Esophagus muscularis mucosa (tissue), 4 donors: ENCODE data around the gene XPNPEP2. TPM values are rescaled to one million over a fixed set of nuclear protein-coding genes. Genes with fewer than 3 reads are reported as not detected.

ENCODE experiments used
- DNase-seq: peaks from one replicate; pipeline ENCODE4 v3.0.0-alpha.2; 2017; ENCODE audit errors: extremely low spot score
- H3K27ac ChIP-seq, 4 donors: fragments of 200-600 bp; sonication (generic); replicated peaks in 1 of 4; 1 replicate in 3 of 4; 2 replicates in 1 of 4; pipeline ENCODE4 v1.5.1; 2016 to 2019; ENCODE audit warnings: mild to moderate bottlenecking in 1 of 4
- H3K27me3 ChIP-seq, 4 donors: fragments of 200-600 bp; sonication (generic); one replicate each; pipeline versions ENCODE4 v1.5.1 to v1.6.0; 2016 to 2019
- H3K36me3 ChIP-seq, 4 donors: fragments of 200-600 bp; sonication (generic); one replicate each; pipeline ENCODE4 v1.5.1; 2016 to 2019
- H3K4me1 ChIP-seq, 4 donors: fragments of 200-600 bp; sonication (generic); one replicate each; pipeline ENCODE4 v1.5.1; 2016 to 2019
- H3K4me3 ChIP-seq, 4 donors: fragments of 200-600 bp; sonication (generic); 1 replicate in 2 of 4; 2 replicates in 2 of 4; pipeline ENCODE4 v1.5.1; 2016 to 2019; ENCODE audit warnings: mild to moderate bottlenecking in 4 of 4, moderate library complexity in 1 of 4
- H3K9me3 ChIP-seq, 4 donors: fragments of 200-600 bp; sonication (generic); 1 replicate in 3 of 4; 2 replicates in 1 of 4; pipeline ENCODE4 v1.5.1; 2016 to 2019
- CTCF ChIP-seq, 3 experiments: fragments of 200-600 bp in 2 of 3; fragments of 450-650 bp in 1 of 3; sonication (generic) in 2 of 3; IDR thresholded peaks; one replicate each; pipeline ENCODE4 v1.5.1; 2017 to 2019; ENCODE audit warnings: antibody characterized with exemption in 3 of 3, mild to moderate bottlenecking in 2 of 3, moderate library complexity in 1 of 3
- EP300 ChIP-seq: sonication (generic); formaldehyde crosslinking; IDR thresholded peaks from one replicate; pipeline ENCODE4 v1.6.1; 2017; ENCODE audit warnings: antibody characterized with exemption
- POLR2A ChIP-seq: fragments of 450-650 bp; IDR thresholded peaks from one replicate; pipeline ENCODE4 v1.6.1; 2017; ENCODE audit warnings: antibody characterized with exemption, moderate library complexity, mild to moderate bottlenecking, low read depth
- POLR2AphosphoS5 ChIP-seq, 2 donors: sonication (generic); formaldehyde crosslinking; IDR thresholded peaks; one replicate each; pipeline ENCODE4 v1.6.1; 2017; ENCODE audit warnings: antibody characterized with exemption in 2 of 2
- WGBS: methylation state at CpG from one replicate; pipeline ENCODE4 v1.1.5; 2018; 5-methylcytosine and 5-hydroxymethylcytosine counted together
- intact Hi-C: fragments of 100-400 bp; cut with DNase I; formaldehyde crosslinking; loops from one replicate; pipeline ENCODE4 v1.15.1; 2023
- total RNA-seq, 4 donors: library from RNA; depleted of rRNA; stranded (reverse); fragments of >200 nt; gene quantifications; one replicate each; pipeline versions ENCODE4 v1.1.0 to v1.2.1, GENCODE V29; 2016

Gene XPNPEP2
- total RNA-seq, 4 donors from 2014 or later = 3.3 to 14.4 (median 5.0) TPM

- Histone ChIP-seq H3K4me3 (no peak overlapping the region), H3K27ac (peak overlapping the region in 1 of 4 donors; percentile 44), H3K36me3 (no peaks in the 10 kb centered on the region), H3K4me1 (no peaks in the 10 kb centered on the region), H3K27me3 (no peaks in the 10 kb centered on the region), H3K9me3 (no peaks in the 10 kb centered on the region)
- intact Hi-C loops = no loop called here
- DNase-seq = no peak
- TF ChIP-seq CTCF (IDR thresholded peaks at IDR 0.05) = no peak
- TF ChIP-seq POLR2A = no peak
- 66% methylated on average over 9 of the region's 9 CpGs for WGBS
These were observed 21.4 kb downstream of the XPNPEP2 start for GRCh38 chrX:129760155-129760554.

DNA sequence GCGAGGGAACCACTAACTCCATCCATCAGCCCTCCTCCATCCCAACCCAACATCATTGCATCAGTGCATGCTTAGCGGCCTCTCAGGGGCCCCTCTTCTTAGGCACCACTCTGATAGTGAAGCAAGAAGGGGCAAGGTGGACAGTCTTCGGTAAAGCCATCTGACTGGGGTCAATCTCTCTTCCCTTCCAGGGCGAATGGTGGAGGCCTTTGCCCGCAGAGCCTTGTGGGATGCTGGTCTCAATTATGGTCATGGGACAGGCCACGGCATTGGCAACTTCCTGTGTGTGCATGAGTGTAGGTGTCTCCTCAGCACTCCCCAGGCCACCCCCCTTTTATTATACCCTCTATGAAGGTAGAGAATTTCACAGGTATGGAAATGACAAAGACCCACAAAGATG, 22.2 kb downstream of the XPNPEP2 start:
- intact Hi-C loops = no loop called here
- H3K9me3 ChIP-seq = no peaks in the 10 kb centered on the region
- WGBS = 88% methylated on average over 6 of the region's 6 CpGs

DNA sequence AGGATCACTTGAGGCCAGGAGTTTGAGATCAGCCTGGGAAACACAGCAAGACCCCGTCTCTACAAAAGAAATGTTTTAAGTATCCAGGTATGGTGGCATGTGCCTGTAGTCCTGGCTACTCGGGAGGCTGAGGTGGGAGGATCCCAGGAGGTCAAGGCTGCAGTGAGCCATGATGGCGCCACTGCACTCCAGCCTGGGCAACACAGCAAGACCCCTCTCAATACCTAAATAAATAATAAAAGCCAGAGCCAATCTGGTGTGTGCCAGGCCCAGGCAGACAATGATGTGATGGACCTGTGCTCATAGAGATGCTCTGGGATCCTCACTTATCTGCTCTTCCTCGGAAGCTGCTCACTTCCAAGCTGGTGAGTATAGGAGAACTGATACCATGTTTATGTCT, 22.8 kb downstream of the XPNPEP2 start:
- WGBS = 84% methylated on average over 4 of the region's 4 CpGs
- Histone ChIP-seq H3K4me3 (no peak overlapping the region), H3K27me3 (no peaks in the 10 kb centered on the region), H3K4me1 (no peaks in the 10 kb centered on the region), H3K9me3 (no peaks in the 10 kb centered on the region), H3K36me3 (no peaks in the 10 kb centered on the region), H3K27ac (no peak overlapping the region)
- no peak for DNase-seq
- intact Hi-C loops = no loop called here
- TF ChIP-seq POLR2AphosphoS5 (IDR thresholded peaks at IDR 0.05) (no peak), POLR2A (no peak), CTCF (IDR thresholded peaks at IDR 0.05) (no peak), EP300 (no peak)

More for the DNA sequence above, 22.2 kb downstream of the XPNPEP2 start:
- no peaks in the 10 kb centered on the region for H3K36me3 ChIP-seq
- no peaks in the 10 kb centered on the region for H3K4me1 ChIP-seq
- TF ChIP-seq POLR2A (no peak), CTCF (IDR thresholded peaks at IDR 0.05) (no peak), POLR2AphosphoS5 (IDR thresholded peaks at IDR 0.05) (no peak), EP300 (no peak)
- no peak for DNase-seq
- no peaks in the 10 kb centered on the region for H3K27me3 ChIP-seq
- no peak overlapping the region for H3K27ac ChIP-seq
- no peak overlapping the region for H3K4me3 ChIP-seq

- 88% methylated on average over 3 of the region's 3 CpGs for WGBS
- no peaks in the 10 kb centered on the region for H3K4me1 ChIP-seq
- H3K9me3 ChIP-seq = no peaks in the 10 kb centered on the region
- TF ChIP-seq EP300 (no peak), CTCF (IDR thresholded peaks at IDR 0.05) (no peak), POLR2A (no peak), POLR2AphosphoS5 (IDR thresholded peaks at IDR 0.05) (no peak)
- intact Hi-C loops = no loop called here
- DNase-seq = no peak
- H3K27me3 ChIP-seq = no peaks in the 10 kb centered on the region
- no peak overlapping the region for H3K4me3 ChIP-seq
- H3K36me3 ChIP-seq = no peaks in the 10 kb centered on the region
- H3K27ac ChIP-seq = no peak overlapping the region
These were observed 23.7 kb downstream of the XPNPEP2 start for GRCh38 chrX:129762448-129762847.

- Histone ChIP-seq H3K27me3 (no peaks in the 10 kb centered on the region), H3K4me3 (no peak overlapping the region), H3K4me1 (no peaks in the 10 kb centered on the region), H3K27ac (no peak overlapping the region), H3K9me3 (no peaks in the 10 kb centered on the region), H3K36me3 (no peaks in the 10 kb centered on the region)
- intact Hi-C loops = no loop called here
- no peak for DNase-seq
- TF ChIP-seq POLR2AphosphoS5 (IDR thresholded peaks at IDR 0.05) (no peak), CTCF (IDR thresholded peaks at IDR 0.05) (no peak), POLR2A (no peak), EP300 (no peak)
These were observed 24.9 kb downstream of the XPNPEP2 start for GRCh38 chrX:129763666-129764065.
